Measurements from ENCODE around the gene OVOL2. TPM values are rescaled to one million over a fixed set of nuclear protein-coding genes. Genes with fewer than 3 reads are reported as not detected.

Gene OVOL2
- not detected in 2 replicates for total RNA-seq

DNA sequence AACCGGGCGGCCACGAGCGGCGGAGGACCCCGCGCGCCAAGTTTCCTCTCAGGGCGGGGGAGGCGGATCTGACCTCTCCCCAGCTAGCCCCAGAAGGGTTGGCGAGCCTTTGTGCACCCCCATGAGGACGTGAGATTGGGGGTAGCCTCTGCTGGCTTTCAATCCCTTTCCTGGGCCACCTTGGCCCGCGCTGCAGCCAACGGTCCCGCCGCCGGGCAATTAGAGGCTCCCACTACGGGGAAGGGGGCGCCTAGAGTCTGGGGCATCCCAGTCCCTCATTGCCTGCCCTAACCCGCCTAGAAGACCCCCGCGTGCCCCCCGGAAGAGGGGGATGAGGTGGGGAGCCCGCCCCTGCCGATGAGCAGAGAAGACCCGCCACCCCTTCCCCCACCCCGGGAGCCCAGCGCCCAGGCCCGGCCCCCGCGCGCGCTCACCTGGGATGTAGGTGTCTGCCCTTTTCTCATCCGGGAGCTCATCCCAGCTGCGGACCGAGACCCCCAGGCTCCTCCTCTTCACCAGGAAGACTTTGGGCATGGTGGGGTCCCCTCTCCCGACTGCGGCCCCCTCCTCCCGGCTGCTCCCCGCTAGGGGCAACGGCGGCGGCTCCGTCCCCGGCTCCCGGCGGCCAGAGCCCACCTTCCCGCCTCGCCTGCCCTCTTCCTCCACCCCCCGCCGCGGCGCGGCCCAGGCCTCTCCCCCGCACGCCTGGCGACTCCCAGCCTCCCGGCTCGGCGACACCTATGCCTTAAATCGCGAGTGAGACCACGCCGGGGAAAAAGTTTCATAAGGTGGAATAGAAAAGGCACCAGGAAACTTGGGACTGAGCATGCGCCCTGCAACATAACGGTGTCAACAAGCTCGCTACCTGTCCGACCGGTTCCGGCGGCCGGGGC, at the start of gene OVOL2:
OVOL2 (minus strand) TSS at position 816 of the 893 bp plus-strand sequence; CDS start at position 534, 282 bp downstream.

Other genes starting within 250 kb of the OVOL2 start
- gene SNX5, start 89.1 kb downstream of the OVOL2 start, total RNA-seq = 83.0 and 86.0 TPM in 2 replicates
- gene MGME1, start 88.9 kb downstream of the OVOL2 start, total RNA-seq = 5.0 and 6.7 TPM in 2 replicates
- 15.9 and 19.1 TPM in 2 replicates for gene KAT14, start 79.9 kb upstream of the OVOL2 start, total RNA-seq
- gene PET117, start 79.9 kb upstream of the OVOL2 start, total RNA-seq = 8.5 and 11.1 TPM in 2 replicates
- 23.8 and 25.3 TPM in 2 replicates for gene ZNF133, start 230.6 kb upstream of the OVOL2 start, total RNA-seq

Data from smooth muscle cell of bladder (primary cell).